Germinal center (tissue), 1 donor: ENCODE data around the gene TOR1AIP1.
"Not testable (repeated sequence)": the region's sequence is repeated elsewhere in the genome, so short reads cannot be mapped to it uniquely, and the experiment has no call there.

ENCODE experiments used
- DNase-seq: peaks from one replicate; pipeline ENCODE4 v3.0.0; 2012; ENCODE audit warnings: mixed read lengths, low spot score

Gene TOR1AIP1

GRCh38 chr1:179882253-179883039 lies at the start of gene TOR1AIP1:
TOR1AIP1 (plus strand) TSS chr1:179882285; CDS start chr1:179882503, 218 bp downstream.
- peak; percentile 92 for DNase-seq

- not testable (repeated sequence) for DNase-seq
Observed at GRCh38 chr1:179836686-179837445, 45.2 kb upstream of the TOR1AIP1 start.

GRCh38 chr1:179840107-179840506 lies 42.0 kb upstream of the TOR1AIP1 start:
- no peak for DNase-seq

GRCh38 chr1:179848233-179848632 lies 33.9 kb upstream of the TOR1AIP1 start:
- no peak for DNase-seq

GRCh38 chr1:179853102-179853501 lies 29.0 kb upstream of the TOR1AIP1 start:
- no peak for DNase-seq

- not testable (repeated sequence) for DNase-seq
Observed at GRCh38 chr1:179855831-179856230, 26.3 kb upstream of the TOR1AIP1 start.

GRCh38 chr1:179856296-179856695 lies 25.8 kb upstream of the TOR1AIP1 start:
- no peak for DNase-seq

GRCh38 chr1:179857009-179857408 lies 25.1 kb upstream of the TOR1AIP1 start:
- DNase-seq, result no peak

GRCh38 chr1:179860652-179861051 lies 21.4 kb upstream of the TOR1AIP1 start:
- no peak for DNase-seq

- no peak for DNase-seq
Observed at GRCh38 chr1:179865377-179865776, 16.7 kb upstream of the TOR1AIP1 start.

- DNase-seq, result no peak
Observed at GRCh38 chr1:179866616-179867015, 15.5 kb upstream of the TOR1AIP1 start.

- peak; percentile 53 for DNase-seq
Observed at GRCh38 chr1:179867493-179868330, 14.4 kb upstream of the TOR1AIP1 start.

- DNase-seq, result no peak
Observed at GRCh38 chr1:179870870-179871269, 11.2 kb upstream of the TOR1AIP1 start.

- no peak for DNase-seq
Observed at GRCh38 chr1:179871940-179872339, 10.1 kb upstream of the TOR1AIP1 start.

GRCh38 chr1:179872558-179872957 lies 9.5 kb upstream of the TOR1AIP1 start:
- DNase-seq, result peak; percentile 18

GRCh38 chr1:179873438-179873851 lies 8.6 kb upstream of the TOR1AIP1 start:
- no peak for DNase-seq

- no peak for DNase-seq
Observed at GRCh38 chr1:179875596-179876299, 6.3 kb upstream of the TOR1AIP1 start.

GRCh38 chr1:179876300-179876715 lies 5.8 kb upstream of the TOR1AIP1 start:
- DNase-seq, result no peak

GRCh38 chr1:179877586-179878265 lies 4.4 kb upstream of the TOR1AIP1 start, which contains the start of gene TOR1AIP2:
TOR1AIP2 (minus strand) TSS chr1:179877803; CDS start chr1:179852665, 25,138 bp downstream.
- DNase-seq, result peak; percentile 84

GRCh38 chr1:179879797-179880196 lies 2.3 kb upstream of the TOR1AIP1 start:
- DNase-seq, result no peak
